22Rv1 (cell line): ENCODE measurements around the gene RAB43.

Source experiments
- H3K27ac ChIP-seq: fragments of 450-650 bp; 2 replicates; pipeline ENCODE4 v1.5.1; 2017
- ZFX ChIP-seq: fragments of 450-650 bp; IDR thresholded peaks from 2 replicates; pipeline ENCODE4 v1.6.1; 2017; ENCODE audit warnings: antibody characterized with exemption, borderline replicate concordance
- TF ChIP-seq, protein P1 (sequence below): fragments of 450-650 bp; IDR thresholded peaks from 2 replicates; pipeline ENCODE4 v1.5.1; 2017; ENCODE audit warnings: mild to moderate bottlenecking

Gene RAB43

DNA sequence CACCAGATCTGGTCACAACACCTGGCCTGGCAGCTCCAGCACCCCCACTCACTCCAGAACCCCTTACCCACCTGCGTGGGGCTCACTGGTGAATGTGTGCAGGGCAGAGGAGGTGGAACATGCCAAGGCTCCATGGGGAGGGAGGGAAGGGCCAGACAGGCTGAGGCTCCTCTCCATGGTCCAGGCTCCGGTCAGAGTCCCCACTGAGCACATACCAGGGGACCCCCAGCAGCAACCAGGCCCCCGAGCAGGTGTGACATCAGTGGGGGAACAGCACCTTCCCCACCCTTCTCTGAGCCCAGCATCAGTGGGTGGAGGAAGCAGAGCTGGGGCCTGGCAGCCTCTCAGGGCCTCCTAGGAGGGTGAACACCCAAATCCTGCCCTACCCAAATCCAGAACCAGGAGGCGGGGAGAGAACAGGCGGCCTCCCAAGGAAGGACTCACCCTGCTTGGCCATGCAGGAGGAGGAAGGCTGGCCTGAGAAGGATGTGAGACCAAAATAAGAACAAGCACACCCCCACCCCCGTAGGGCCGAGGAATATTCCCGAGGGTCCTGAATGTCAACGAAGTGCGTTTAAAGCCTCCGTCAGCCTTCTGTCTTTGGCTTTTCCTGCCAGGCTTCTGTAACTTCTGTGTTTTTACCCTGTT lies 62.2 kb downstream of the RAB43 start:
- TF ChIP-seq, protein P1, sequence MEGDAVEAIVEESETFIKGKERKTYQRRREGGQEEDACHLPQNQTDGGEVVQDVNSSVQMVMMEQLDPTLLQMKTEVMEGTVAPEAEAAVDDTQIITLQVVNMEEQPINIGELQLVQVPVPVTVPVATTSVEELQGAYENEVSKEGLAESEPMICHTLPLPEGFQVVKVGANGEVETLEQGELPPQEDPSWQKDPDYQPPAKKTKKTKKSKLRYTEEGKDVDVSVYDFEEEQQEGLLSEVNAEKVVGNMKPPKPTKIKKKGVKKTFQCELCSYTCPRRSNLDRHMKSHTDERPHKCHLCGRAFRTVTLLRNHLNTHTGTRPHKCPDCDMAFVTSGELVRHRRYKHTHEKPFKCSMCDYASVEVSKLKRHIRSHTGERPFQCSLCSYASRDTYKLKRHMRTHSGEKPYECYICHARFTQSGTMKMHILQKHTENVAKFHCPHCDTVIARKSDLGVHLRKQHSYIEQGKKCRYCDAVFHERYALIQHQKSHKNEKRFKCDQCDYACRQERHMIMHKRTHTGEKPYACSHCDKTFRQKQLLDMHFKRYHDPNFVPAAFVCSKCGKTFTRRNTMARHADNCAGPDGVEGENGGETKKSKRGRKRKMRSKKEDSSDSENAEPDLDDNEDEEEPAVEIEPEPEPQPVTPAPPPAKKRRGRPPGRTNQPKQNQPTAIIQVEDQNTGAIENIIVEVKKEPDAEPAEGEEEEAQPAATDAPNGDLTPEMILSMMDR, result no peak
- TF ChIP-seq ZFX, result no peak
- H3K27ac ChIP-seq, result no peak overlapping the region

DNA sequence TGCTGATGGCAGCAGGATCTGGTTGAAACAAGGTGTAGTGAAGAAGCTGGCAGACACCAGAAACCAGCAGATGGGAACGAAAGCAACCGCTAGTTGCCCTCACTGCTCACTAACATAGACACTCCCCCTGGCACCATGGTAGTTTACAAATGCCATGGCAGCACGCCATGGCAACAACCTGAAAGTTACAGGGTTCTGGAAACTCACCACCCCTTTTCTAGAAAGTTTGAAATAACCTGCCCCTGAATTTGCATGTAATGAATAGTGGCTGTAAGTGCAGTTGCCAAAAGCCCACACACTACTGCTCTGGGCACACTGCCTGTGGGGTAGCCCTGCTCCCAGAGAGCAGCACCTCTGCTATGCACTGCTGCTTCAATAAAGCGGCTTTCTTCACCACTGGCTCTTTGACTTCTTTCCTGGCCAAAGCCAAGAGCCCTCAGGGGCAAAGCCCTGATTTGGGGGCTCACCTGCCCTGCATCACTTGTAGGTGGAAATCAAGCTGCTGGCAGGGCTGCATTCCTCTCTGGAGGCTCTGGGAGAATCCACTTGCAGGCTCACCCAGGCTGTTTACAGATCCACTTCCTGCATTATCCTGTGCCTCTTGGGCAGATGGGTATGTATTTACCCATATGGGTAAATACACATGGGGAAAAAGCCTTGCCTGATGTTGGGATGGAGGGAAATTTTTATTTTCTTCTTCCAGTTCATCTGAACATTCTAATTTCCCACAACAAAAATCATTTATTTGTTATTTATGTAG lies 63.0 kb downstream of the RAB43 start:
- TF ChIP-seq, protein P1, result peak; percentile 12; the same call in 1 of the 2 replicates
- TF ChIP-seq ZFX, result no peak
- H3K27ac ChIP-seq, result no peak overlapping the region

DNA sequence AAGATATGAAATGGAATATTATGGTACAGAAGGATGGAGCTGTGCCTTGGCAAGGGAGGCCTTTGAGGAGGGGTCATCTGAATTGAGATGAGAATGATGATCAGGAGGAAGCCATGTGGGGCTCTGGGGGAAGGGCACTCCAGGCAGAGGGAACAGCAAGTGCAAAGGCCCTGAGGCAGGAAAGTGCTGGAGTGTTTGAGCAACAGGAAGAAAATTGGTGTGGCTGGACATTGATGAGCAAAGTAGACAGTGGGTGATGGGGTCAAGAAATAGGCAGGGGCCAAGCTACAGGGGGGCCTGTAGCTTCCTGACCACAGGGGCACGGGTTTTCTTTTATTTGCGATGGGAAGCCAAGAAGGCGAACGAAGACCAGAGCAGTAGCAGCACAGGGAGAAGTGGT lies 64.4 kb downstream of the RAB43 start:
- no peak for TF ChIP-seq ZFX
- TF ChIP-seq, protein P1, result no peak
- no peak overlapping the region for H3K27ac ChIP-seq

DNA sequence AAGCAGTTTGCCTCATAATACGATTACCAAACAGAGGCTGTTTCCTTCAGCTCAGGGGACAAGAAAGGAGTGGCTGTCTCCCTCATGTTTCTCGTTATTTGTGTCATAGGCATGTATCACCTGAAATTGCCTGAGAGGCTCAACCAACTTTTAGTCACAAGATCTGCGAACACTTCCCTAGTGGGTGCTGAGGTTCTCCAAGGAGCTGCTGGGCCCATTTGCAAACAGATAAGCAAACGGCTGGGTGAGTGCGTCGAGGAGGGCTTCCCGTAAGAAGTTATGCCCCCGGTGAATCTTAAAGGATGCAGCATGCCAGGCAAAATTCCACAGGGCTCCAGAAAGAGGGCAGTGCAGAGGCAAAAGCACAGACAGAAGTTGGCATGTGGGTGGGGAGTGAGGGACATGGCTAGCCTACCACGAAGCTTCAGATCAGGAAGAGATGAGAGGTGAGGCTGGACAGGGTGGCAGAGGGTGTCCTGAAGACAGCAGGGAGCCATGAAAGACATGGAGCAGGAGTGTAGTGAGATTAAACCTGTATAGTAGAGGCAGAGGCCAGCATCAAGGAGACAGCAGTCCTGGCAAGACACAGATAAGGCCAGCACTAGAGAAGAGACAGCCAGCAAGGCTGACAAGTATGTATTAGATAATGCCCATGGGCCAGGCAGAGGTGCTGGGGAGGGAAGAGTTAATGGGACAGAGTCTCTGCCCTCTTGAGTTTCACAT lies 65.0 kb downstream of the RAB43 start:
- H3K27ac ChIP-seq, result no peak overlapping the region
- TF ChIP-seq ZFX, result no peak
- TF ChIP-seq, protein P1, result 0 out of 2 replicates have a peak, but pooled peaks have one; percentile 15

DNA sequence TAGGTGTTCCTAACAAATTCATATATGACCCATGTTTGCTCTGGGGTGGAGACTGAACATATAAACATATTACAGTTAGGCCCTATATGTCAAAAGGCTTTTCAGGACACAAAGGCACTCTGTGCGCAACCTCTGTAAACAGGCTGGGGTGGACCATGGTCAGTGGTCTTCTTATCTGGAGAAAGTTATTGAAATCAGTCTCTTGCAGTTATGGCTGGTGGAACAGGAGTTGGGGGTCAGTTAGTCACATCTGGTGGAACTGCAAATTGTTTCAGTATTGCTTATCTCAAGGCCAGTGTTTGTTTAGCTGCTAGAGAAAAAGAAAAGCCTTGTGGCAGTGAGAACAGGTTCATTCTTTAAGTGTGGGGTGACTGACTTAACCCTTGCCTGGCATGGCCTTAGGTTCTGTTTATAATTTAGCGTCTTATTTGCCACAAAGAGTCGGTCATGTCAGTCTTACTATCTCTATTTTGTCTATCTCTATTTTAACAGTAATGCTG lies 66.9 kb downstream of the RAB43 start:
- no peak overlapping the region for H3K27ac ChIP-seq
- TF ChIP-seq, protein P1, result no peak
- no peak for TF ChIP-seq ZFX

DNA sequence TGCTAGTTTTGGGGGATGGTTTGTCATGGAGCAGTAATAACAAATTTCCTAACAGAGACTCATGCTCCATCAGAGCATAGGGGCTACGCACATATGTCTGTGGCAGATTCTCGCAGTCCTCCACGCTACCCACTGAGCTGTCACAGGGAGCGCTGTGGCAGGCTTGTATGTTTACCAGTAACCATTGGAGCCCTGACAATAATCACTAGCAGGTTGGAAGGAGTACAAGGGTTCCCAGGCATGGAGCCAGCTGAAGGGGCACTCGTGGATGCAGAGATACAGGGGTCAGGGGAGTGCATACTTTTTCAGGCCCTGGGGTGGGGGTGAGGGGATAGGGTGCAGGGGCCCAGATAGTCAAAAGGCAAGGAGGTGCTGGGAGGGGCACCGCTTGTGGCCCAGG lies 68.9 kb downstream of the RAB43 start:
- TF ChIP-seq, protein P1, result no peak
- TF ChIP-seq ZFX, result no peak
- no peak overlapping the region for H3K27ac ChIP-seq

DNA sequence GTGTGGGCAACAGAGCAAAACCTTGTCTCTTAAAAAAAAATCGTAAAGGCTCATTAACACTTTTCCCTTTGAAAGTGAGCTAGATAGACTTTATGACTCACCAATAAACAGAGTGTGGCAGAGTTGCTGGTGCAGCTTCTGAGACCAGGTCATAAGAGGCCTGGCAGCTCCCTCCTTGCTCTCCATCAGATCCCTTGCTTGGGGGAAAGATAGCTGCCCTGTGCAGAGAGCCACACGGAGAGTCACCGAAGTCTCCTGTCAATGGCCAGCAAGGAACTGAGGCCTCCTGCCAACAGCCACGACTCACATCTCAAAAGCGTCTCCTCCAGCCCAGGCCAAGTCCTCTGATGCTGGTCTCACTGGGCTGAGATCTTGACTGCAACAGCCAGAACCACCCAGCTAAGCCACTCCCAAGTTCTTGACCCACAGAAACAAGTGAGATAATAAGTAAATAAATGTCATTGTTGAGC lies 69.7 kb downstream of the RAB43 start:
- TF ChIP-seq, protein P1, result no peak
- TF ChIP-seq ZFX, result no peak
- no peak overlapping the region for H3K27ac ChIP-seq
